NCI-H2029 treated with DMSO at 0.1 percent for 48 hours (cell line): Measurements from ENCODE around the gene CCDC73.
A peak's percentile ranks its signal among the peaks of the same experiment; 100 is the strongest.

ENCODE experiments used
- DNase-seq: peaks from one replicate; lab custom pipeline; 2025; lab: John Stamatoyannopoulos, UW

Gene CCDC73

DNA sequence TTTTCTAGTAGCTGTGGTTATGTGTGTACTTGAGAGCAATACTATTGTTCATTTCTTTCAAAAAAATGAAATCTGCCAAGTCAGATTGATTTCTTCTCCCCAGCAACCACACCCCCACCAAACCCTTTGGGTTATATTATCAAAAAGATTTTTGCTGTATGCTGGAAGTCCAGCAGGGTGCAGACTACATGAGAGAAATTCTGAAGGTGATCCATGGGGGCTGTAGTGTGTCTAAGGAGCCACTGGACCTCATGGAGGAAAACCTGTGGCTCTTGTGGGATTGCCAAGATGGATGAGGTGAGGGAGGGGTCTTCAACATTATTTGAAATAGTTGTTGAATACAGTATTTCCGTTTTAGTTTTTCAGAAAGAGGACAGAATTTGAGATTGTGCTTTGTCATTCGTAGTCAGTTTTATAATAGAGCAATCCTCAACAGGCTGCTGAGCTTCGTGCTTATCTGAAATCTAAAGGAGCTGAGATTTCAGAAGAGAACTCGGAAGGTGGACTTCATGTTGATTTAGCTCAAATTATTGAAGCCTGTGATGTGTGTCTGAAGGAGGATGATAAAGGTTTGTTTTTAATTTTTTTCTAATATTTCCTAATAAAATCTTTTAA is 207.8 kb downstream of the CCDC73 start:
- DNase-seq, result no peak

DNA sequence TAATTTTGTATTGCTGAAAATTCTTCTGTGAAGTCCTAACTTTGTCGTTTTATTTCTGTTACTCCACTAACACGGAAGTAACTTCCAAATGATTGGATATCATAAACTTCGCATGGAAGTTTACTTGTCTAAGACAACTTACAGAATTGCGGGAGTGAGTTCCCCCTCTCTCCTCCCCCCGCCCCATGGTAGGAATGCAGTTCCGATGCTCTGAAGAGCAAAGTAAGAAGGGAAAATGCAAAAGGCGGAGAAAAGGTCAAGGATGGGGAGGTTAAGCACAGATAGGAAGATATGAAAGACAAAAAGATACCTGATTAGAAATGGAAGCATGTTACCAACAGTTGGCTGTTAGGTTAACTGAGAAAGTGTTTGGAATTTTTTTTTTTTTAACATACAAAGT is 209.5 kb downstream of the CCDC73 start:
- DNase-seq, result no peak

DNA sequence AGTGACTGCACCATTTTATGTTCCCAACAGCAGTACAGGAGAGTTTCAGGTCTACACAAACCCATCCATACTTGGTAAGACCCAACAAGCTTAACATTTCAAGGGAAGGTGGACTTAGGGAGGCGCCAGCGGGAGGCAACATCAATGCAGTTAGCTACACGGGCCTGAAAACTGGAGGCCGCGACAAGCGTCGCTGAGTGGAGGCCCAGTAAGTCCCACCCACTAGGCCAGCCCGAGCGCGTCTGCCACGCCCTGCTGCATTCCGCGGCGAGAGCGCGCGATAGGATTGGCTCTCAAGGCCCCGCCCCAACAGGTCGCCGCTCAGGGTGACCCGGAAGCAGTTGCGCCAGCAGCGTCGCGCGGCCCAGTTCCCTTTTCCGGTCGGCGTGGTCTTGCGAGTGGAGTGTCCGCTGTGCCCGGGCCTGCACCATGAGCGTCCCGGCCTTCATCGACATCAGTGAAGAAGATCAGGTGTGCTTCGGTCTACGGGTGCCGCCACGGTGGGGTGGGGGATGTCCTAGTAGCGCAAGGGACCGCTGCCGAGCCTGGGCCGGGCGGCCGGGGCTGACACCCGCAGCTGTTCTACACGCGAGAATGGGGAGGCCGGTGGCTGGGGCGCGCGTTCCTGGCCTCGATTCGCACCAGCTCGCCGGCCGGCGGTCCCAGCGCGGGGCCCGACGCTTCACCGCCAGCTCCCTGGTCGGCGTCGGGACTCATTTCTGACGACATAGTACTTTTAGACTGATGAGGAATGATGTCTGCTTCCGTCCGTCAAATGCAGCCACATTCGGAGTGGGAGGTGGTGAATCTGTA is 210.8 kb downstream of the CCDC73 start, which contains the start of gene EIF3M:
EIF3M (plus strand) TSS at position 373 of the 813 bp plus-strand sequence; CDS start at position 430, 57 bp downstream.
- DNase-seq, result peak; percentile 72

DNA sequence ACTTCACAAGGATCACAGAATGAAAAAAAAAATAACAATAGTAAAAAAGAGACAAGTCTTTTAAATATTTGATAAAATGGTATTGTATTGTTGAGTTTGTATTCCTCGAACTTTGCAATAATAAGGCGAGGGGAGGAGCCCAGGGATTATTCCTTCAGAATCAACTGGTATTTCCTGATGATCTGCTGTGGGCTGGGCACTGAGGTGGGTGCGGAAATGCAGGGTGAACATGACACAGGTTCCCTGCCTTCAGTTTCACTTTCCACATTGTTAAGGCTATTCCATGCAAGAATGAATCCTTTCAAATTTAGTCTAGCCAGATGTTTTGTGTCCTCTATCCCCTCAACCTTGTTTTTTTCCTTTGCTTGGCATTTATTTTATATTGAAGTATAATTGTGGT is 212.9 kb downstream of the CCDC73 start:
- DNase-seq, result no peak

DNA sequence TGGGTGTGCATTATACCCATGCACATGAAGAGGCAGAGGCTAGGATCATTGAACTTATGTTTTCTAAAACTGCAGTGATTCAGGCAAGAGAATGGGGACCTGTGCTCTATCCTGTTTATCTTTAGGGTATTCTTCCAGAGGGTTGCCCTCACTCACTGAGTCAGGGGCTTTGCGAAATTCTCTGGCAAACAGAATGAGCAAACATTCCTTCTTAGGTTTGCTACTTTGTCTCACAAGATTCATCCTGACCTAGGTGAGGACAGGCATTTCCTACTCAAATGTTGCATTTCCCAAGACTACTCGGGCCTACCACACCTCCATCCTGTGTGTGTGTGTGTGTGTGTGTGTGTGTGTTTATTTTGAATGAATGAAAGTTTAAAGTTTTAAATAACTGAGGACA is 213.5 kb downstream of the CCDC73 start:
- DNase-seq, result no peak

DNA sequence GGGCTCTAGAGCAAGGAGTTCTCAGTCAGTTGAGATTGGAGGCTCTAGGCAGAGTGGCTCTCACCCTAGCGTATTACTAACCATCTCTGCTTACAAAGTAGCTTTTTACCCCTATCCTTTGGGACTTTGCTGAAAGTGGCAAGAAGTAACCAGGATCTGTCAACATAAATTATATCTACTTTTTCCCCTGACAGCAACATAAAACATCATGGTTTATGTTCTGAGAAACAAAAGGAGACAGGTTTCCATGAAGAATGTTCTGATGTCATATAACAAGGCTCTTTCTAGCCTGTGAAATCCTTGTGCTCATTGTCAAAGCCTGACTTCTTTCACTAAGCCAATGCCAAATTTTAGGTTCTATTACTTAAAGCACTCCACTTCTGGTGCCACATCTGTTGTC is 218.0 kb downstream of the CCDC73 start:
- DNase-seq, result no peak

DNA sequence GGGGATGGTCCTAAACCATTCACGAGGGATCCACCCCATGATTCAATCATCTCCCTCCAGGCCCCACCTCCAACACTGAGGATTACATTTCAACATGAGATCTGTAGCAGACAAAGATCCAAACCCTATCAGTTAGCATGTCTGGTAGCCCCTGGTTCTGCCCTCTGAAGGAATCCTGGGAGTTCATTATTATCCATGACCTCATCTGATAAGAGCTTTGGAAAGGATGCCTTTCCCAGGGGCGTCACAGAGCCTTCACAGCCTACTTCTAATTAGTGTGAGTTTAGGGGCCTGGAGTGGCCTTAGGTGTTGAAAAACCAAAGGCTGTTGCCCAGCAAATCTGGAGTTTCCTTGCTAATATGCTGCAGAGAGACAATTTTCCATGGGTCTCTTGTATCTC is 219.4 kb downstream of the CCDC73 start:
- DNase-seq, result no peak

DNA sequence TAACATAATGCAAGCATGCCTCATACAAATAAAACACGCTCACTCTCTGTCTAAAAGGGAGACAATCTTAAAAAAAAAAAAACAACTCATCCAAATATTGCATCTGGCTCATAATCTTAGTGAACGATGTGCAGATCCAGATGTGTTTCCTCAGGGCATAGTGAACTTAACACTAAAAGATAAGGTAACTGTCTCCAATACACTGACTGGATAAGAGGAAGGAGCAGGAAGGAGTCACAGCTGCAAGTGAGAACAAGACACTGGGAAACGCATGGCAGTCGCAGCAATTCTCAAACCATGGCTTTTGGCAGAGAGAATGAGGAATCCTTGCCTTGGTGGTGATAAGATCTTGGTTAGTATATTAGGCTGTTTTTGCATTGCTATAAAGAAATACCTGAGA is 220.0 kb downstream of the CCDC73 start:
- no peak for DNase-seq

DNA sequence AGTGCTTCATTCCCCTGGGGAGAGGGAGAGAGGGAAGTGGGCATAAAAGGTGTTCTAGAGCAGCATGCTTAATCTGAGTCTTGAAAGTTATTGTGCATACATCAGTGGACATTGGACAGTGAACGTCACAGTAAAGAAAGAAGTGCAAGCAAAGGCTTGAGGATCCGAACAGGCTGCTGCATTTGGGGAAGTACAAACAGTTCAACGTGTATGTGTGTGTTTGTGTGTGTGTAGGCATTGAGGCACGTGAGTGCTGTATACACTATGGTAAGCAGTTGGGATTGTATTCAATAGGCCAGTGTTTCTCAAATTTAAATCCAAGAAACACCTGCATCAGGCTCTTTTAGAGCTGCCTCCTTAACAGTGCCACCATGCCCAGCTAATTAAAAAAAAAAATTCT is 221.2 kb downstream of the CCDC73 start:
- DNase-seq, result no peak

DNA sequence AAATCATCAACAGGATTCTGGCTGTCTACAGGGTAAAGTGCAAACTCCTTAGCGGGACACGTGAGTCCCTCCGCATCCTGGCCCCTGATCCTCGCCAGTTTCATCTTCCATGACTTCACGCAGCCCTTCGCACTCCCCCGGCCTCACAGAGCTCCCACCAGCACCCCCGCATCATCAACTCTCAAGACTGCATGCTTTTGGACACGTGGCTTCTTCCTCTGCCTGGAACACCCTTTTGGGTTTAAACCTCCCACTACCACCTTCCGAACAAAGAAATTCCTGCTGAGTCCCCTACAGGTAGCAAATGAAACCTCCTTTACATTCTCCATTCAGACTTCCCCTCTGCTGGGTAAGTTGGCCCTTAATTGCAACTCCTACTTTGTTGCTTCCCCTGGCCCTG is 223.4 kb downstream of the CCDC73 start:
- no peak for DNase-seq

DNA sequence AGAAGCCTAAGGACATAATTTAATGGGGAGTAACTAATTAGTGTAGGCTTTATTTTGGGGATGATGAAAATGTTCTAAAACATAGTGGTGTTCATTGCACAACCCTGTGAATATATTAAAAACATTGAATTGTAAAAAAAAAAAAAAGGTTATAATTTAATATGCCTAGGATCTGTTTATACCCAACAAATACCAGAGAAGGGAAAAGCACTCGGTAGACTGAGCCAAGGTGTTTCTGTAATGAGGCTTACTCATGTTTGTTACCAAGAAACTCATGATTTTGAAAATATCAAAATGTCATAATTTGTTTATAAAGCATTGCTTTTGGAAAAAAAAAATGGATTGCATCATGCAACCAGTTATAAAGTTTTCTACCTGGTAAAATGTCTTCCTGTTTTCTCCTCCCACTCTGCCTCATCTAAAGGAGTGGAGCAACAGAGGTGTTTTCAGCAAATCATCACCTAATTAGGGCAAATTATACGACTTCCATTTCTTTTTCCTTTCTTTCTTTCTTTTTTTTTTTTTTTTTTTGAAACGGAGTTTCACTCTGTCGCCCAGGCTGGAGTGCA is 225.1 kb downstream of the CCDC73 start:
- DNase-seq, result no peak

DNA sequence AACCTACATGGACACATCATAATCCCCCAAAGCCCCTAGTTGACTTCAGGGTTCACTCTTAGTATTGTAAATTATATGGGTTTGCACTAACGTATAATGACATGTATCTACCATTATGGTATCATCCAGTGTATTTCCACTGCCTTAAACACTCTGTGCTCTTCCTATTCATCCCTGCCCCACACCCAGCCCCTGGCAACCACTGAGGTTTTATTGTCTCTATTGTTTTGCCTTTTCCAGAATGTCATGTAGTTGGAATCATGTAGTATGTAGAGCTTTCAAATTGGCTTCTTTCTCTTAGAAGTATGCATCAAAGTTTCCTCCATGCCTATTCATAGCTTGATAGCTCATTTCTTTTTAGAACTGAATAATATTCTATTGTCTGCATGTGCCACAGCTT is 227.3 kb downstream of the CCDC73 start:
- no peak for DNase-seq

DNA sequence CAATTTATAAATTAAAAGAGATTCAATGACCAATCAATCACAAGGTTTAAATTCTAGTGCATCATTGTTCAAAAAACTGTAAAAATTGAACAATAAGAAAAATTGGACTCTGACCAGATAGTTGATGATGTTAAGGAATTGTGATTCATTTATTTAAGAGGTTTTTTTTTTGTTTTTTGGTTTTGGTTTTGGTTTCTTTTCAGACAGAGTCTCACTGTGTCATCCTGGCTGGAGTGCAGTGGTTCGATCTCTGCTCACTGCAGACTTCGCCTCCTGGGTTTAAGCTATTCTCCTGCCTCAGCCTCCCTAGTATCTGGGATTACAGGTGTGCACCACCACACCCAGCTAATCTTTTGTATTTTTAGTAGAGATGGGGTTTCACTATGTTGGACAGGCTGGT is 227.9 kb downstream of the CCDC73 start:
- no peak for DNase-seq

DNA sequence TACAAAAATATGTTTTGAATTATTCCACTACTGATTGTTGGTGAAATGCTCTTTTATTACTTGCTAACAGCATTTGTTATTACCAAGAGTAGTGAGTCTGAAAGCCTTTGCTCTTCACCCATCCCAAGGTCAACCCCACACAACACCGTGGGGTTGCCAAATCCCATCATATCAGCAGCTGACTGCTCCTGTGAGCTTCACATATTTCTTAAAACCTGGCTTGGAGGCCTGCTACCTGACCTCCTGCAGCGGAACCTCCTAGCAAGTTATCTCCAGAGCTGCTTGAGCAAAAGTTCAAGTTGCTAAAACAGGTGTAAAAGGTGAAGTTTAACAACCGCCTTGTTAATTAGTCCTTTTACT is 230.9 kb downstream of the CCDC73 start:
- no peak for DNase-seq

DNA sequence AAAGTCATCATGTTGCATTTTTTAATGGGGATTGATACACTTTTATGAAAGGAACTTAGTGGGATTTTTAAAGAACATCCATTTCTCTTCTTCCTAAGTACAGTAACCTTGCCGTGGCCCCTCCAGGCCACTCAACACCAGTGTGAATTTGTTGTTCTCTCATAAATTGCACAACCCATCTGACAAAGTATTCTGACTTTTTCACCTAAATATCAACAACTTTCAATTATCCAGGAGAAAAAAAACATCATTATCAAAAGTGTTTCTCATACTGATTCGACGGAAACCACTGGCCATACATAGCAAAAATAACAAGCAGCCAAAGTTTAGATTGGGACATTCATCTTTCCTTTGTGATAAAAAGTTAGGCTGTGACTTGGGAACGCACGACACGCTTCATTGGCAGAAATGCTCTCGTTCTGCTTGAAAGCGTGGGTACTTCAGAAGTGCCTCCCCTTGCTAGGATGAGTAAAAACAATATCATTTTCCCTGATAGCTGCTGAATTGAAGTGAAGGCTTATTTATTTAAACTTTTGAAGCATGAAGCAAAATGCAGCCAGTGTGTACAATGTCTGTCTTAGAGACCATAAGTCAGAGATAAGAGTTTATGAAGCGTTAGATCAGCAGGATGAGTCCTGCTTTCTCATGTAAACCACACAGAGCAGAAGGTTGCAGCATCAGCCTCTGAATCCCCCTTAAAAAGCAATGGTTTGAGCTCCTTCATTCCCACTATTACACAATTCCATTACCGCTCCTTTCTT is 231.4 kb downstream of the CCDC73 start:
- no peak for DNase-seq

DNA sequence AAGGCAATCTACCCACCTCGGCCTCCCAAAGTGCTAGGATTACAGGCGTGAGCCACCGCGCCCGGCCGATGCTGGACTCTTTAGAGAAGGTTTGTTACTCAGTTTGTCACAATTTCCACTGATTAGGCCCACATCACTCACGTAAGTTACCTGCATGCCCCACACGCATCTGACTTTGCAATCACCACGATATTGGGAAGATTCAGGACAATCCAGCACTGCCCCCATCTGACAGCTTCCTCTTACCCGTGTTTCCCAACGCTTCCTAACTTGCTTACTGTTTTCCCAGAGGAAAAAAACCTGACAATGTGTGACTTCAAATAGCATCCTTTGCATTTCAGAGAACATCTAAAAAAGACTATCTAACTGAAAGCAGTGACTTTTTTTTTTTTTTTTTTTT is 232.6 kb downstream of the CCDC73 start:
- DNase-seq, result no peak

DNA sequence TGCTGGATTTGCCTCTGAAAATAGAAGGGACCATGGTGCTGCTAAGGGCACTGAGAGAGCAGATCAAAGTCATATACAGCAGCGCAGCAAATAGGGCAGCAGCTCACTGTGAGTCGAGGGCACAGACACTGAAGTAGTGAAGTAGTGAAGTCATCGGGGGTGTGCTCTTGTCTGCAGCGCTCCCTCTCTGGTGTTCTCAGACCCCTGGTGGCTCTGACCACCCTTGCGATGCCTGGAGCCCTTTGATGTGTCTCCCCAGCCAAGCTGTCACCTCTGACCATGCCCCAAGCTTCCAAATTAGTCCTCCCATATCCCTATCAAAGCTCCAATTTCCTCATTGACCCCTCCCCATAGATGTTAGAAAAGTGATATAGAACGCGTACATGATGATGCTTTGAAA is 238.6 kb downstream of the CCDC73 start:
- DNase-seq, result no peak

DNA sequence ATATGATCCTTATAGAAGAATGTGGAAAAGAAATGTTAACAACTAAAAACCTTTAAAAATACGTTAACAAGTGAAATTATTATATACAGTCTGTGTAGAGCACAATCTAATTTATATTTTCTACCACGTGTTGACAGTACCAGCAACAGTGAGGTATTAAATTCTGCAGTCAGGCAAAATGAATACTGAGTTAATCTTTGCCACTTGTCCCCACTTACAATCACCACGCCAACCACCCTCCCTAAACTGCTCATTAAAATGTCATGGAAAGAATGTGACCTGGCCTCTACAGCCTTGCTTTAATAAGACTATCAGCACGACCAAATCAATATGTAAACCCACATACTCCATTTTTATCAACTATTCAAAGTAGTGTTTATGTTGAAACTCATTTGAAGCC is 239.4 kb downstream of the CCDC73 start:
- DNase-seq, result no peak
